Measurements from ENCODE around the gene SCLY. TPM values are rescaled to one million over a fixed set of nuclear protein-coding genes. Genes with fewer than 3 reads are reported as not detected.
A peak's percentile ranks its signal among the peaks of the same experiment; 100 is the strongest.

SCLY gene
- polyA plus RNA-seq, 1 experiment = 11.2 TPM

DNA sequence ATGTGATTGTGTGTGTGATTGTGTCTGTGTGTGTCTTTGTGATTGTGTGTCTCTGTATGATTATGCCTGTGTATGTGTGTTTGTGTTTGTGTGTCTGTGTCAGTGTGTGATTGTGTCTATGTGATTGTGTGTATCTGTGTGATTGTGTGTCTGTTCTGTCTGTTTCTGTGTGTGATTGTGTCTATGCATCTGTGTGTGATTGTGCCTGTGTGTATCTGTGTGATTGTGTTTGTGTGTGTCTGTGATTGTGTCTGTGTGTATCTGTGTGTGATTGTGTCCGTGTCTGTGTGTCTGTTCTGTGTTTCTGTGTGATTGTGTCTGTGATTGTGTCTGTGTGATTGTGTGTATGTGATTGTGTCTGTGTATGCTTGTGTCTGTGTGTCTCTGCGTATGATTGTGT lies 65.5 kb downstream of the SCLY start:
- Histone ChIP-seq H3K4me3 (ENCODE audit: low read depth, low read length) (no peak overlapping the region), H3K9me3 (ENCODE audit: control insufficient read depth, insufficient read depth, low read length) (peaks cover 4% of the 10 kb centered on the region; the same call in 1 of the 2 replicates), H3K27me3 (ENCODE audit: control insufficient read depth, insufficient read depth, low read length) (peaks cover 7% of the 10 kb centered on the region), H3K27ac (ENCODE audit: low read depth, low read length) (no peak overlapping the region)
- ChIA-PET POLR2A (no interaction called here), CTCF (no interaction called here)
- TF ChIP-seq, protein P1, sequence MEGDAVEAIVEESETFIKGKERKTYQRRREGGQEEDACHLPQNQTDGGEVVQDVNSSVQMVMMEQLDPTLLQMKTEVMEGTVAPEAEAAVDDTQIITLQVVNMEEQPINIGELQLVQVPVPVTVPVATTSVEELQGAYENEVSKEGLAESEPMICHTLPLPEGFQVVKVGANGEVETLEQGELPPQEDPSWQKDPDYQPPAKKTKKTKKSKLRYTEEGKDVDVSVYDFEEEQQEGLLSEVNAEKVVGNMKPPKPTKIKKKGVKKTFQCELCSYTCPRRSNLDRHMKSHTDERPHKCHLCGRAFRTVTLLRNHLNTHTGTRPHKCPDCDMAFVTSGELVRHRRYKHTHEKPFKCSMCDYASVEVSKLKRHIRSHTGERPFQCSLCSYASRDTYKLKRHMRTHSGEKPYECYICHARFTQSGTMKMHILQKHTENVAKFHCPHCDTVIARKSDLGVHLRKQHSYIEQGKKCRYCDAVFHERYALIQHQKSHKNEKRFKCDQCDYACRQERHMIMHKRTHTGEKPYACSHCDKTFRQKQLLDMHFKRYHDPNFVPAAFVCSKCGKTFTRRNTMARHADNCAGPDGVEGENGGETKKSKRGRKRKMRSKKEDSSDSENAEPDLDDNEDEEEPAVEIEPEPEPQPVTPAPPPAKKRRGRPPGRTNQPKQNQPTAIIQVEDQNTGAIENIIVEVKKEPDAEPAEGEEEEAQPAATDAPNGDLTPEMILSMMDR (IDR thresholded peaks at IDR 0.05; ENCODE audit: low read depth, low read length) = no peak
- DNase-seq (ENCODE audit: low read depth, low spot score) = no peak

DNA sequence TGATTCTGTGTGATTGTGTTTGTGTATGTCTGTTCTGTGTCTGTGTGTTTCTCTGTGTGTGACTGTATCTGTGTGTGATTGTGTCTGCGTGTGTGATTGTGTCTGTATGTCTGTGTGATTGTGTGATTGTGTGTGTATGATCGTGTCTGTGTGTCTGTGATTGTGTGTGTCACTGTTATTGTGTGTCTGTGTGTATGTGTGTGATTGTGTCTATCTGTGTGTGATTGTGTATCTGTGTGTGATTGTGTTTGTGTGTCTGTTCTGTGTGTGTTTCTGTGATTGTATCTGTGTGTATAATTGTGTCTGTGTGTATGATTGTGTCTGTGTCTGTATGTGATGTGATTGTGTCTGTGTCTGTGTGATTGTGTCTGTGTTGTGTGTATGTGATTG lies 66.0 kb downstream of the SCLY start:
- ChIA-PET CTCF (interaction anchor here (0.5 to 1.4 kb wide), 12 partner anchors 10 to 816 kb away, joined by 3 to 8 read pairs (median 4); no protein-coding TSS in a partner anchor), POLR2A (interaction anchor here (0.5 to 1.2 kb wide), 6 partner anchors 15 to 678 kb away, joined by 4 to 9 read pairs (median 4); partner anchors contain the start of gene SCLY)
- Histone ChIP-seq H3K9me3 (ENCODE audit: control insufficient read depth, insufficient read depth, low read length) (peaks cover 4% of the 10 kb centered on the region; the same call in 1 of the 2 replicates), H3K27me3 (ENCODE audit: control insufficient read depth, insufficient read depth, low read length) (peaks cover 7% of the 10 kb centered on the region), H3K27ac (ENCODE audit: low read depth, low read length) (no peak overlapping the region), H3K4me3 (ENCODE audit: low read depth, low read length) (no peak overlapping the region)
- DNase-seq (ENCODE audit: low read depth, low spot score) = no peak
- TF ChIP-seq, protein P1 (IDR thresholded peaks at IDR 0.05; ENCODE audit: low read depth, low read length) = no peak

DNA sequence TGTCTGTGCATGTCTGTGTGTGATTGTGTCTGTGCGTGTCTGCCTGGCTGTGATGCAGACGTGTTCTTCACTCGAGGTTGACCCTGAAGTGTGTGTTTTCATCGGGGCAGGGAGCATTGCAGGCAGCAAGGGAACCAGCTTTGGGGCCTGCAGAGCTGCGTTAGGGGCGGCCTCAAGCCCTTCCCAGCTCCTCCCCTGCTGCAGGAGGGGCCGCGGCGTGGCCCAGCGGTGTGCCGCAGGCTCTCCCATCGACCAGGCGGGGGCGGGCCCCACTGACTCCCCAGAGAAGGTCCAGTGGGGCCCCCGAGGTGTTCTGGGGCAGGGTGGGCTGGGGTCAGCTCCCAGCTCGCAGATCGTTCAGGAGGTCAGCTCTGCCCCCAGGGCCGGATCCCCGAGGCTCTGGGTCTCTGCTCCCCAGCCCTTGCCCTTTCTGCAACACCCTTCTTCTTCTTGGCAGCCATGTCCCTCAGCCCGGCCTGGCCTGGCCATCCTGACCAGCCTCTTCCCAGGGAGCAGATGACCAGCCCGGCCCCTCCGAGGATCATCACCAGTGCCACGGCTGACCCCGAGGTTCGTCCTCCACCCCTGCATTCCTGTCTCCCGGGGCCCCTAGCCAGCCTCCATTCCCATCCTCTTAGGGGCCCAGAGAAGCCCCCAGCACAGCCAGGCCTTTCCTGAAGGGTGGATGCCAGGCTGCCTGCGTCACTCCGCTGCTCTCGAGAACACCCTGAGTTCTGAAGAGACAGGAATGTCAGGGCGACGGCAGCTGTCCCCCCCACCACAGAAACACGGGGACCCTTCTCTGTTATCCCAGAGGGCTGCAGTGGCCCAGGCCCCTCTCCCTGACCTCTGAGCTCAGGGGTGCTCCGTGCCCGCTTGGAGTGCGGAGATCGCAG lies 66.6 kb downstream of the SCLY start:
- DNase-seq (ENCODE audit: low read depth, low spot score) = peak; percentile 24
- peak overlapping the region; percentile 25 for H3K4me3 ChIP-seq (ENCODE audit: low read depth, low read length)
- peaks cover 7% of the 10 kb centered on the region for H3K27me3 ChIP-seq (ENCODE audit: control insufficient read depth, insufficient read depth, low read length)
- peaks cover 4% of the 10 kb centered on the region; the same call in 1 of the 2 replicates for H3K9me3 ChIP-seq (ENCODE audit: control insufficient read depth, insufficient read depth, low read length)
- ChIA-PET CTCF (interaction anchor here (0.5 to 1.4 kb wide), 12 partner anchors 10 to 815 kb away, joined by 3 to 8 read pairs (median 4); no protein-coding TSS in a partner anchor), POLR2A (interaction anchor here (0.5 to 1.2 kb wide), 7 partner anchors 15 to 679 kb away, joined by 3 to 9 read pairs (median 4); partner anchors contain the start of gene SCLY)
- no peak overlapping the region for H3K27ac ChIP-seq (ENCODE audit: low read depth, low read length)
- TF ChIP-seq, protein P1 (IDR thresholded peaks at IDR 0.05; ENCODE audit: low read depth, low read length) = peak; percentile 36

DNA sequence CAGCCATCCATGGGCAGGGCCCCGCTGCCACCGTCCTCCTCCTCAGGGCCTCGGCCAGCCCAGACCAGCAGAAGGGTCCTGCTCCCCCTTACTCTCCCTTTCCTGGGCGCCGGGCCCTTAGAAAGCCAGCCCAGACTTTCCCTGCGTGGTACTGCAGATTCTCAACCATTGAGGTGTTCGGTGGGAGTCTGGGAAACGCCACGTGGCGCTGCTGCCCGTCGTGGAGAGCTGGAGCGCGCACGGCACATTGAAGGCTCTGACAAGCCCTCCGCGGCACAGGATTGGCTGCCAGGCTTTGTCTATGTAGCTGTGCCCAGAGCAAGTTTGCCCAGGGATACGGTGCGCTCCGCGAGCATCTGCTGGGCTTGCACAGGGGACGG lies 67.2 kb downstream of the SCLY start:
- H3K4me3 ChIP-seq (ENCODE audit: low read depth, low read length) = no peak overlapping the region
- TF ChIP-seq, protein P1 (IDR thresholded peaks at IDR 0.05; ENCODE audit: low read depth, low read length) = no peak
- CTCF ChIA-PET = interaction anchor here (0.6 to 1.4 kb wide), 2 partner anchors 42 to 241 kb away, joined by 4 to 6 read pairs; no protein-coding TSS in a partner anchor
- peaks cover 4% of the 10 kb centered on the region; the same call in 1 of the 2 replicates for H3K9me3 ChIP-seq (ENCODE audit: control insufficient read depth, insufficient read depth, low read length)
- POLR2A ChIA-PET = no interaction called here
- no peak for DNase-seq (ENCODE audit: low read depth, low spot score)
- H3K27me3 ChIP-seq (ENCODE audit: control insufficient read depth, insufficient read depth, low read length) = peaks cover 5% of the 10 kb centered on the region
- no peak overlapping the region for H3K27ac ChIP-seq (ENCODE audit: low read depth, low read length)
